SK-N-SH (cell line): ENCODE results near the gene HCN4. TPM values are rescaled to one million over a fixed set of nuclear protein-coding genes. Genes with fewer than 3 reads are reported as not detected.

Source experiments
- CTCF ChIA-PET: fragments of 300-600, 350-600 bp; formaldehyde crosslinking; extraction: SDS; loops from one replicate; lab custom pipeline; 2021; lab: Yijun Ruan, JAX
- POLR2A ChIA-PET: fragments of 350-600 bp; sonication (Branson Sonifier 250); formaldehyde crosslinking; extraction: SDS; loops from one replicate; lab custom pipeline; 2020; ENCODE audit warnings: antibody characterized with exemption, inconsistent platforms; lab: Yijun Ruan, JAX
- DNase-seq: peaks from one replicate; pipeline ENCODE4 v3.0.0; 2012
- H2AFZ ChIP-seq: fragments of 200-600 bp; sonication (generic); 2 replicates; pipeline ENCODE4 v1.8.1; 2016; ENCODE audit warnings: antibody characterized with exemption, mild to moderate bottlenecking, low read depth
- H3F3A ChIP-seq: fragments of 200-600 bp; sonication (generic); replicated peaks from 2 replicates; pipeline ENCODE3; 2016; ENCODE audit warnings: antibody characterized with exemption, mild to moderate bottlenecking; ENCODE audit not compliant: insufficient read depth
- H3K27ac ChIP-seq, 2 experiments: fragments of 200-500 bp in 1 of 2; fragments of 200-600 bp in 1 of 2; sonication (Bioruptor generic) in 1 of 2; sonication (generic), shearing (Covaris generic) in 1 of 2; 2 replicates each; pipeline versions ENCODE4 v1.5.1 to v1.6.1; 2014 to 2016; ENCODE audit warnings: low read depth in 2 of 2, inconsistent platforms in 1 of 2, low read length in 1 of 2, mild to moderate bottlenecking in 1 of 2, mixed read lengths in 1 of 2
- H3K27me3 ChIP-seq: fragments of 200-600 bp; sonication (generic), shearing (Covaris generic); 2 replicates; pipeline ENCODE4 v1.6.1; 2016; ENCODE audit warnings: mixed run types; ENCODE audit not compliant: insufficient read depth
- H3K36me3 ChIP-seq, 2 experiments: fragments of 200-500 bp in 1 of 2; fragments of 200-600 bp in 1 of 2; sonication (Bioruptor generic) in 1 of 2; sonication (generic) in 1 of 2; replicated peaks in 1 of 2; 2 replicates each; pipeline versions ENCODE3 to v1.5.1; 2014 to 2016; ENCODE audit warnings: low read length in 1 of 2, mild to moderate bottlenecking in 1 of 2; ENCODE audit not compliant: insufficient read depth in 2 of 2, control insufficient read depth in 1 of 2
- H3K4me1 ChIP-seq, 2 experiments: fragments of 200-500 bp in 1 of 2; fragments of 200-600 bp in 1 of 2; sonication (Bioruptor generic) in 1 of 2; sonication (generic), shearing (Covaris generic) in 1 of 2; 2 replicates each; pipeline versions ENCODE4 v1.5.1 to v1.6.1; 2014 to 2016; ENCODE audit warnings: low read depth in 1 of 2, low read length in 1 of 2, mixed run types in 1 of 2; ENCODE audit not compliant: insufficient read depth in 2 of 2, control insufficient read depth in 1 of 2
- H3K4me2 ChIP-seq: fragments of 200-600 bp; sonication (generic), shearing (Covaris generic); 2 replicates; pipeline ENCODE4 v1.6.1; 2017; ENCODE audit warnings: mixed run types
- H3K4me3 ChIP-seq, 2 experiments: fragments of 200-500 bp in 1 of 2; fragments of 200-600 bp in 1 of 2; sonication (Bioruptor generic) in 1 of 2; sonication (generic), shearing (Covaris generic) in 1 of 2; 2 replicates each; pipeline versions ENCODE4 v1.5.1 to v1.8.1; 2014 to 2016; ENCODE audit warnings: low read depth in 2 of 2, inconsistent platforms in 1 of 2, low read length in 1 of 2, mild to moderate bottlenecking in 1 of 2, mixed read lengths in 1 of 2, moderate library complexity in 1 of 2
- H3K79me2 ChIP-seq: fragments of 200-600 bp; sonication (generic); 2 replicates; pipeline ENCODE4 v1.8.1; 2017; ENCODE audit warnings: mild to moderate bottlenecking; ENCODE audit not compliant: insufficient read depth
- H3K9ac ChIP-seq: fragments of 200-600 bp; sonication (generic); 2 replicates; pipeline ENCODE4 v1.6.1; 2017; ENCODE audit warnings: mixed run types
- H3K9me2 ChIP-seq: fragments of 200-600 bp; sonication (generic); 2 replicates; pipeline ENCODE4 v1.6.1; 2017; ENCODE audit warnings: mixed run types
- H3K9me3 ChIP-seq: fragments of 200-600 bp; sonication (generic); 2 replicates; pipeline ENCODE4 v1.6.1; 2017; ENCODE audit warnings: mixed run types, mild to moderate bottlenecking, moderate library complexity
- H4K20me1 ChIP-seq: fragments of 200-600 bp; sonication (generic); 2 replicates; pipeline ENCODE4 v1.6.1; 2017; ENCODE audit warnings: mild to moderate bottlenecking, mixed run types; ENCODE audit not compliant: insufficient read depth
- CHD2 ChIP-seq: fragments of 150-350 bp; IDR thresholded peaks from 2 replicates; pipeline ENCODE4 v1.6.1; 2018; ENCODE audit warnings: low read length; ENCODE audit not compliant: partially characterized antibody
- CTCF ChIP-seq: fragments of 200-600 bp; sonication (generic); IDR thresholded peaks from 2 replicates; pipeline ENCODE4 v1.6.1; 2017; ENCODE audit warnings: antibody characterized with exemption, mild to moderate bottlenecking, moderate library complexity
- ELF1 ChIP-seq: IDR thresholded peaks from 2 replicates; pipeline ENCODE4 v1.4.0; 2012
- EP300 ChIP-seq, 2 experiments: IDR thresholded peaks; 2 replicates each; pipeline versions ENCODE4 v1.4.0 to v1.6.1; 2012; ENCODE audit warnings: borderline replicate concordance in 1 of 2, low read depth in 1 of 2, low read length in 1 of 2
- EZH2phosphoT487 ChIP-seq: fragments of 200-600 bp; sonication (generic); IDR thresholded peaks from 2 replicates; pipeline ENCODE4 v1.6.1; 2017; ENCODE audit warnings: low read depth, mixed run types, mild to moderate bottlenecking, antibody characterized with exemption, moderate library complexity, borderline replicate concordance
- FOSL2 ChIP-seq: IDR thresholded peaks from 2 replicates; pipeline ENCODE4 v1.4.0; 2012; ENCODE audit warnings: low read depth, mild to moderate bottlenecking, moderate library complexity, borderline replicate concordance
- FOXJ3 ChIP-seq: sonication (generic); formaldehyde crosslinking; IDR thresholded peaks from 2 replicates; pipeline ENCODE4 v1.5.1; 2020; ENCODE audit warnings: mild to moderate bottlenecking, missing genetic modification reagents
- FOXM1 ChIP-seq: IDR thresholded peaks from 2 replicates; pipeline ENCODE4 v1.4.0; 2012; ENCODE audit warnings: low read depth, mild to moderate bottlenecking
- GABPA ChIP-seq: IDR thresholded peaks from 2 replicates; pipeline ENCODE4 v1.4.0; 2012; ENCODE audit warnings: low read depth, mild to moderate bottlenecking
- JUND ChIP-seq: IDR thresholded peaks from 2 replicates; pipeline ENCODE4 v1.4.0; 2012
- MEF2A ChIP-seq: IDR thresholded peaks from 2 replicates; pipeline ENCODE4 v1.4.0; 2012; ENCODE audit warnings: low read depth, borderline replicate concordance
- MXI1 ChIP-seq: IDR thresholded peaks from 2 replicates; pipeline ENCODE4 v1.6.1; 2012; ENCODE audit warnings: mild to moderate bottlenecking, low read depth, low read length, improper control_type of control experiment
- NFIC ChIP-seq: IDR thresholded peaks from 2 replicates; pipeline ENCODE4 v1.4.0; 2012; ENCODE audit warnings: borderline replicate concordance
- POLR2AphosphoS5 ChIP-seq: IDR thresholded peaks from 2 replicates; pipeline ENCODE4 v1.6.1; 2012; ENCODE audit warnings: low read depth, low read length
- RCOR1 ChIP-seq: fragments of 150-350 bp; IDR thresholded peaks from 2 replicates; pipeline ENCODE4 v1.6.1; 2017; ENCODE audit warnings: antibody characterized with exemption, low read length
- REST ChIP-seq: IDR thresholded peaks from 2 replicates; pipeline ENCODE4 v1.6.1; 2012; ENCODE audit warnings: mild to moderate bottlenecking, low read depth, low read length, moderate library complexity
- RFX5 ChIP-seq: IDR thresholded peaks from 2 replicates; pipeline ENCODE4 v1.6.1; 2012; ENCODE audit warnings: mild to moderate bottlenecking, improper control_type of control experiment, low read length
- RXRA ChIP-seq: IDR thresholded peaks from 2 replicates; pipeline ENCODE4 v1.4.0; 2012; ENCODE audit warnings: low read depth, mild to moderate bottlenecking, borderline replicate concordance
- SMC3 ChIP-seq: IDR thresholded peaks from 2 replicates; pipeline ENCODE4 v1.6.1; 2012; ENCODE audit warnings: low read depth, low read length, improper control_type of control experiment
- TAF1 ChIP-seq: IDR thresholded peaks from 2 replicates; pipeline ENCODE4 v1.6.1; 2012; ENCODE audit warnings: low read depth, mild to moderate bottlenecking, low read length, moderate library complexity, borderline replicate concordance
- TCF12 ChIP-seq: IDR thresholded peaks from 2 replicates; pipeline ENCODE4 v1.4.0; 2012
- TEAD4 ChIP-seq: IDR thresholded peaks from 2 replicates; pipeline ENCODE4 v1.4.0; 2012; ENCODE audit warnings: mild to moderate bottlenecking, borderline replicate concordance; ENCODE audit not compliant: insufficient read depth
- USF1 ChIP-seq: IDR thresholded peaks from 2 replicates; pipeline ENCODE4 v1.4.0; 2012; ENCODE audit warnings: low read depth, borderline replicate concordance
- YY1 ChIP-seq: IDR thresholded peaks from 2 replicates; pipeline ENCODE4 v1.4.0; 2012; ENCODE audit warnings: low read depth, mild to moderate bottlenecking
- ZBTB33 ChIP-seq: IDR thresholded peaks from 2 replicates; pipeline ENCODE4 v1.4.0; 2012; ENCODE audit warnings: low read depth, borderline replicate concordance
- WGBS: methylation state at CpG from one replicate; pipeline ENCODE4 v1.1.6; 2017; ENCODE audit warnings: low lambda C conversion rate; 5-methylcytosine and 5-hydroxymethylcytosine counted together
- polyA plus RNA-seq, 3 experiments: library from polyadenylated mRNA; depleted of rRNA; stranded (reverse); fragments of >200 nt; gene quantifications; 2 replicates each; pipeline ENCODE4 v1.2.3, GENCODE V29; 2012
- TF ChIP-seq, protein P1 (sequence below): IDR thresholded peaks from 2 replicates; pipeline ENCODE4; 2012

Gene HCN4
- polyA plus RNA-seq, 1 of the 3 experiments (the other 2 are of a cell fraction): not detected

- Histone ChIP-seq H2AFZ (no peak overlapping the region), H4K20me1 (no peaks in the 10 kb centered on the region), H3K79me2 (no peaks in the 10 kb centered on the region), H3F3A (peaks cover 11% of the 10 kb centered on the region), H3K4me3 (no peak overlapping the region), H3K9ac (no peak overlapping the region), H3K9me3 (no peaks in the 10 kb centered on the region), H3K36me3 (peaks cover 9 to 21% of the 10 kb centered on the region in 2 experiments), H3K4me2 (peak overlapping the region; percentile 51), H3K27me3 (no peaks in the 10 kb centered on the region), H3K9me2 (no peaks in the 10 kb centered on the region), H3K4me1 (peaks cover 5 to 11% of the 10 kb centered on the region in 2 experiments), H3K27ac (peak overlapping the region; percentile 26 to 37; a peak in 3 of 4 replicates)
- ChIA-PET CTCF (interaction anchor here (0.6 to 8.9 kb wide), 26 partner anchors 10 to 546 kb away, joined by 3 to 72 read pairs (median 3); no protein-coding TSS in a partner anchor), POLR2A (no interaction called here)
- WGBS: 73% methylated on average over 3 of the region's 3 CpGs
- DNase-seq: peak; percentile 56
- TF ChIP-seq ELF1 (no peak), NFIC (no peak), GABPA (no peak), JUND (no peak), RXRA (no peak), REST (no peak), USF1 (no peak), TCF12 (no peak), ZBTB33 (no peak), SMC3 (peak; percentile 46; the same call in 1 of the 2 replicates), CTCF (peak; percentile 65), EP300 (IDR thresholded peaks at IDR 0.05; ENCODE audit: borderline replicate concordance in 1 of 2, low read depth in 1 of 2, low read length in 1 of 2) (peak in 1 of 2 experiments; percentile 39; a peak in 1 of 4 replicates), YY1 (no peak), TEAD4 (no peak), FOXM1 (no peak), POLR2AphosphoS5 (no peak), EZH2phosphoT487 (no peak), FOSL2 (no peak), TAF1 (no peak), MEF2A (no peak), CHD2 (peak; percentile 29), RFX5 (no peak), MXI1 (no peak), FOXJ3 (CRISPR knock-in tag) (no peak), RCOR1 (peak; percentile 59; the same call in 1 of the 2 replicates)
- TF ChIP-seq, protein P1, sequence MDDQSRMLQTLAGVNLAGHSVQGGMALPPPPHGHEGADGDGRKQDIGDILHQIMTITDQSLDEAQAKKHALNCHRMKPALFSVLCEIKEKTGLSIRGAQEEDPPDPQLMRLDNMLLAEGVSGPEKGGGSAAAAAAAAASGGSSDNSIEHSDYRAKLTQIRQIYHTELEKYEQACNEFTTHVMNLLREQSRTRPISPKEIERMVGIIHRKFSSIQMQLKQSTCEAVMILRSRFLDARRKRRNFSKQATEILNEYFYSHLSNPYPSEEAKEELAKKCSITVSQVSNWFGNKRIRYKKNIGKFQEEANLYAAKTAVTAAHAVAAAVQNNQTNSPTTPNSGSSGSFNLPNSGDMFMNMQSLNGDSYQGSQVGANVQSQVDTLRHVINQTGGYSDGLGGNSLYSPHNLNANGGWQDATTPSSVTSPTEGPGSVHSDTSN: no peak
Observed at GRCh38 chr15:73284090-73284716, 84.6 kb downstream of the HCN4 start.
